Astrocyte (in vitro differentiated cells and primary cell): ENCODE data around the gene ADAM19. TPM values are rescaled to one million over a fixed set of nuclear protein-coding genes. Genes with fewer than 3 reads are reported as not detected.

Source experiments
- DNase-seq: peaks from one replicate; pipeline ENCODE4 v3.0.0-alpha.2; 2010; ENCODE audit warnings: low read depth
- FAIRE-seq: peaks from 2 replicates; lab custom pipeline; 2011; peaks lifted over from hg19 to GRCh38; lab: Jason Lieb, UNC
- H2AFZ ChIP-seq: 2 replicates; pipeline ENCODE4 v1.6.0; 2012; ENCODE audit warnings: low read depth, low read length, inconsistent platforms
- H3K27ac ChIP-seq: 2 replicates; pipeline ENCODE4 v1.5.1; 2011; ENCODE audit warnings: low read depth, low read length, inconsistent platforms
- H3K27me3 ChIP-seq: 2 replicates; pipeline ENCODE4 v1.6.0; 2011; ENCODE audit warnings: low read length, inconsistent platforms; ENCODE audit not compliant: insufficient read depth
- H3K36me3 ChIP-seq: 2 replicates; pipeline ENCODE4 v1.5.1; 2011; ENCODE audit warnings: low read length, inconsistent platforms; ENCODE audit not compliant: insufficient read depth
- H3K4me1 ChIP-seq: 2 replicates; pipeline ENCODE4 v1.5.1; 2011; ENCODE audit warnings: low read length, inconsistent platforms; ENCODE audit not compliant: insufficient read depth
- H3K4me2 ChIP-seq: 2 replicates; pipeline ENCODE4 v1.6.0; 2012; ENCODE audit warnings: low read length, inconsistent platforms
- H3K4me3 ChIP-seq: 2 replicates; pipeline ENCODE4 v1.5.1; 2011; ENCODE audit warnings: low read depth, mild to moderate bottlenecking, low read length, inconsistent platforms; ENCODE audit not compliant: insufficient read depth
- H3K79me2 ChIP-seq: 2 replicates; pipeline ENCODE4 v1.6.0; 2012; ENCODE audit warnings: mild to moderate bottlenecking, low read length, inconsistent platforms; ENCODE audit not compliant: insufficient read depth
- H3K9ac ChIP-seq: 2 replicates; pipeline ENCODE4 v1.6.0; 2012; ENCODE audit warnings: mild to moderate bottlenecking, low read length, inconsistent platforms
- H3K9me3 ChIP-seq: 2 replicates; pipeline ENCODE4 v1.5.1; 2012; ENCODE audit warnings: low read depth, mild to moderate bottlenecking, low read length, inconsistent platforms; ENCODE audit not compliant: insufficient read depth
- H4K20me1 ChIP-seq: 2 replicates; pipeline ENCODE4 v1.6.0; 2012; ENCODE audit warnings: low read length, inconsistent platforms; ENCODE audit not compliant: insufficient read depth
- H3K27ac Mint-ChIP-seq: one replicate; pipeline ENCODE4 v1.8.0; 2021; ENCODE audit warnings: mild to moderate bottlenecking, mixed read lengths; ENCODE audit not compliant: unreplicated experiment
- H3K27me3 Mint-ChIP-seq: one replicate; pipeline ENCODE4 v1.8.0; 2021; ENCODE audit warnings: low read depth, mixed read lengths; ENCODE audit not compliant: unreplicated experiment
- H3K36me3 Mint-ChIP-seq: one replicate; pipeline ENCODE4 v1.8.0; 2021; ENCODE audit warnings: low read depth, mixed read lengths; ENCODE audit not compliant: unreplicated experiment
- H3K4me1 Mint-ChIP-seq: one replicate; pipeline ENCODE4 v1.8.0; 2021; ENCODE audit warnings: low read depth, mixed read lengths; ENCODE audit not compliant: unreplicated experiment
- H3K4me3 Mint-ChIP-seq: one replicate; pipeline ENCODE4 v1.8.0; 2021; ENCODE audit warnings: mild to moderate bottlenecking, moderate library complexity, mixed read lengths; ENCODE audit not compliant: unreplicated experiment
- H3K9me3 Mint-ChIP-seq: one replicate; pipeline ENCODE4 v1.8.0; 2021; ENCODE audit warnings: mild to moderate bottlenecking, mixed read lengths; ENCODE audit not compliant: unreplicated experiment
- CTCF ChIP-seq: IDR thresholded peaks from 2 replicates; pipeline ENCODE4 v1.5.1; 2011; ENCODE audit warnings: low read depth, mild to moderate bottlenecking, inconsistent platforms, low read length, moderate library complexity; ENCODE audit not compliant: insufficient read depth
- EZH2 ChIP-seq: IDR thresholded peaks from 2 replicates; pipeline ENCODE4 v1.6.1; 2012; ENCODE audit warnings: mild to moderate bottlenecking, low read length, inconsistent platforms; ENCODE audit not compliant: insufficient read depth
- total RNA-seq: library from RNA; stranded (reverse); gene quantifications from 2 replicates; pipeline ENCODE4 v1.2.1, GENCODE V29; 2021

Gene ADAM19
- total RNA-seq, 1 donor from 2014 or later, result 316 TPM

DNA sequence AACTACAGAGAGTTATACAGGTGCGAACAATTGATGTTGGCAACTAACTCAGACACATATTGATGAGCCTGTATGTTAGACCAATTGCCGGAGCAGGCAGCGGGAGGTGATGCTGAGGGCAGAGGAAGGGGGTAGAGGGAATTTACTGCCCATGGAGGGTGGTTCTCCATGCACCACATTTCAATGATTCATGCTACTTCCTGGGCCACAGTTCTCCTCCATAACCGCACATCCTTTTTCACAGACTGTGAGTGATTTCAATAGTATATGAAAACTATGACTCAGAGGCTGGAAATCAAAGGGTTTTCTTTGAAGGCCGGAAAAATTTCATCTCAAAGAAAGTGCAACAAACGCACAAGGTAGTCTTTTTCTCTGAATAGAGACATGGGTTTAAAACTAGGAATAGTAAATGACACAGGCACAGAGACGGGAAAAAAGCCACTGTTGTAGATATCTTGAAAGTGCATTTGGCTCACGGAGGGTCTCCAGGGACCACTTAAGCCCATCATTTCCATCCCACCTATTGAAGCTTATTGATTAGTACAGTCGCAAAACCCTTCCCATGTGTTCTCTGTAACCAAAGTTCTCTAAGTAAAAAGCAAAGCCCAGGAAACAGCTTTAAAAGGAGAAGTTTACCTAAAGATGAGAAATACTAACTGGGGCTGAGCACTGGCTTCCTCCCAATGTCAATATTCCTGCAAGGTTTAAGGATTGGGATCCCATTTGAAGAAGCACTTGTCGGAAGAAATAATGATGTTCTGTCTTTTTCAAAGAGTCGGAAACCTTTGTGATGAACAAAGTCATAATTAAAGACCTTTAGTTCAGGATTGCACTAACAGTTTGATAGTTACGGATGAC, 28.0 kb upstream of the ADAM19 start:
- Histone ChIP-seq H4K20me1 (no peaks in the 10 kb centered on the region), H3K9ac (peak overlapping the region; percentile 78), H3K4me2 (peak overlapping the region; percentile 80), H3K9me3 (no peaks in the 10 kb centered on the region), H3K27me3 (no peaks in the 10 kb centered on the region), H3K4me3 (peak overlapping the region; percentile 35), H3K4me1 (peaks cover 34% of the 10 kb centered on the region), H2AFZ (no peak overlapping the region), H3K79me2 (no peaks in the 10 kb centered on the region), H3K36me3 (no peaks in the 10 kb centered on the region), H3K27ac (peak overlapping the region; percentile 94)
- TF ChIP-seq EZH2 (no peak), CTCF (no peak)
- FAIRE-seq (peak; percentile 97), DNase-seq (peak; percentile 96)
- no peaks in the 10 kb centered on the region for H3K27me3 Mint-ChIP-seq
- H3K4me3 Mint-ChIP-seq, result no peak overlapping the region
- peaks cover 2% of the 10 kb centered on the region for H3K9me3 Mint-ChIP-seq
- peaks cover 38% of the 10 kb centered on the region for H3K4me1 Mint-ChIP-seq
- H3K36me3 Mint-ChIP-seq, result no peaks in the 10 kb centered on the region
- H3K27ac Mint-ChIP-seq, result peak overlapping the region; percentile 91

DNA sequence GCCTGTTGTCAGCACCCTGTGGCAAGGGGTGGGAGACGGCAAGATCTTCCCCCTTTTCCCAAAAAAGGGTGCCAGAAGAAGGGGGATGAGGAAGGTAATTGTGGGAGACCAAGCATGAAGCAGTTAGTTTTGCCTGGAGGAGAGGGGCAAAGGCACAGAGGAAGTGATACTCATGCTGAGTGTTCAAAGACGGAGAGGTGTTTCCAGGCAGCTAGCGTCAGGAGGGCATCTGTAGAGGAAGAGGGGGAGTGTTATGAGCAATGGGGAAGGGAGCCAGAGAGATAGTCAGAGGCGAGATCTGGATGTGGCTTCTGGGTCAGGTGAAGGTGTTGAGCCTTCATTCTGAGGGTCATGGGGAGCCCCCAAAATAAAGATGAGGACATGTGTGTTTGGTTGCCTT, 26.9 kb upstream of the ADAM19 start:
- Histone ChIP-seq H3K27me3 (no peaks in the 10 kb centered on the region), H3K9ac (peak overlapping the region; percentile 26), H2AFZ (peak overlapping the region; percentile 67), H3K4me3 (no peak overlapping the region), H3K4me1 (peaks cover 30% of the 10 kb centered on the region), H3K4me2 (peak overlapping the region; percentile 80), H3K36me3 (no peaks in the 10 kb centered on the region), H3K79me2 (no peaks in the 10 kb centered on the region), H4K20me1 (no peaks in the 10 kb centered on the region), H3K27ac (peak overlapping the region; percentile 94), H3K9me3 (no peaks in the 10 kb centered on the region)
- DNase-seq, result peak; percentile 55
- Mint-ChIP-seq H3K27ac (peak overlapping the region; percentile 73), H3K36me3 (no peaks in the 10 kb centered on the region), H3K27me3 (no peaks in the 10 kb centered on the region), H3K4me1 (peaks cover 34% of the 10 kb centered on the region), H3K4me3 (no peak overlapping the region), H3K9me3 (no peaks in the 10 kb centered on the region)
- TF ChIP-seq EZH2 (no peak), CTCF (no peak)
- no peak for FAIRE-seq

DNA sequence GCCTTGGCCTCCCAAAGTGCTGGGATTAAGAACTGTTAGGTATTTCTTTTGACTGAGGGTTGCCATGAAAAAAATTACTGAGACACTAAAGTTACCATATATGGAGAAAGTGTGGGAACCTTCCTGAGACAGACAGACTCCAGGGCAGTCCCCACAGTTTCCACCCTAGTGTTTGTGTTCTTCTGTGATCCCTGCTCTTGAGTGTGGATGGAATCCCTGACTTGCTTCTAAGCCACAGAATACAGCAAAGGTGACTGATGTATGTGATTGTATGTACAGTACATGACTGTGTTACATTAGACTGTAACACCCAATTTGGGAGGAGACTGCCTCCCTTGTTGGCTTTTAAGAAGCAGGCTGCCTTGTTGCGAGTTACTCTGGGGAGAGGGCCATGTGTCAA, 24.7 kb upstream of the ADAM19 start:
- no peaks in the 10 kb centered on the region for H3K27me3 Mint-ChIP-seq
- peak overlapping the region; percentile 62 for H3K27ac Mint-ChIP-seq

More for the DNA sequence above, 24.7 kb upstream of the ADAM19 start:
- Histone ChIP-seq H4K20me1 (no peaks in the 10 kb centered on the region), H2AFZ (peak overlapping the region; percentile 43), H3K4me3 (no peak overlapping the region), H3K36me3 (no peaks in the 10 kb centered on the region), H3K4me1 (peaks cover 26% of the 10 kb centered on the region), H3K79me2 (no peaks in the 10 kb centered on the region), H3K9ac (no peak overlapping the region), H3K27me3 (no peaks in the 10 kb centered on the region), H3K9me3 (no peaks in the 10 kb centered on the region), H3K4me2 (no peak overlapping the region), H3K27ac (no peak overlapping the region)
- Mint-ChIP-seq H3K9me3 (peaks cover 3% of the 10 kb centered on the region), H3K36me3 (no peaks in the 10 kb centered on the region), H3K4me3 (no peak overlapping the region), H3K4me1 (peaks cover 25% of the 10 kb centered on the region)
- DNase-seq (no peak), FAIRE-seq (no peak)
- TF ChIP-seq CTCF, result no peak
- TF ChIP-seq EZH2, result no peak
